H1 (cell line): ENCODE measurements around the gene NCAM1. TPM values are rescaled to one million over a fixed set of nuclear protein-coding genes. Genes with fewer than 3 reads are reported as not detected.

ENCODE experiments used
- CBX8 ChIP-seq: fragments of 300-800, 300-1000 bp; sonication (generic); IDR thresholded peaks from 2 replicates; pipeline ENCODE4 v1.7.1; 2016; ENCODE audit warnings: low read depth, low read length, borderline replicate concordance
- CEBPB ChIP-seq: IDR thresholded peaks from 2 replicates; pipeline ENCODE4 v1.6.1; 2012; ENCODE audit warnings: low read depth, low read length
- CHD7 ChIP-seq: fragments of 300-600 bp; sonication (generic); IDR thresholded peaks from 2 replicates; pipeline ENCODE4 v1.7.1; 2012; ENCODE audit warnings: low read length, moderate library complexity, mild to moderate bottlenecking, inconsistent platforms; ENCODE audit not compliant: insufficient replicate concordance
- EZH2 ChIP-seq: fragments of 200-600 bp; sonication (generic); IDR thresholded peaks from 2 replicates; pipeline ENCODE4 v1.7.1; 2012; ENCODE audit warnings: low read depth, mild to moderate bottlenecking, moderate library complexity, low read length, inconsistent platforms; ENCODE audit not compliant: severe bottlenecking
- NANOG ChIP-seq: IDR thresholded peaks from 2 replicates; pipeline ENCODE4 v1.6.1; 2011; ENCODE audit warnings: low read length, low read depth, mild to moderate bottlenecking, inconsistent platforms; ENCODE audit not compliant: insufficient read depth, poor library complexity, severe bottlenecking
- NRF1 ChIP-seq: IDR thresholded peaks from 2 replicates; pipeline ENCODE4 v1.6.1; 2011; ENCODE audit warnings: mild to moderate bottlenecking, low read depth, low read length, improper control_type of control experiment
- POLR2AphosphoS5 ChIP-seq: IDR thresholded peaks from 2 replicates; pipeline ENCODE4 v1.6.1; 2011; ENCODE audit warnings: low read depth, low read length
- RFX5 ChIP-seq: IDR thresholded peaks from 2 replicates; pipeline ENCODE4 v1.6.1; 2011; ENCODE audit warnings: low read depth, low read length, improper control_type of control experiment, borderline replicate concordance
- RXRA ChIP-seq: IDR thresholded peaks from 2 replicates; pipeline ENCODE4 v1.6.1; 2011; ENCODE audit warnings: low read depth, mild to moderate bottlenecking, low read length, moderate library complexity; ENCODE audit not compliant: insufficient read depth
- SP1 ChIP-seq: IDR thresholded peaks from 2 replicates; pipeline ENCODE4 v1.6.1; 2011; ENCODE audit warnings: low read depth, low read length
- polyA plus RNA-seq, 7 experiments: library from polyadenylated mRNA; depleted of rRNA in 3 of 7; stranded (reverse) in 5 of 7; unstranded in 2 of 7; fragments of >200 nt in 5 of 7; fragments of 200-250 nt in 2 of 7; gene quantifications; 1 replicate in 5 of 7; 2 replicates in 1 of 7; 4 replicates in 1 of 7; pipeline versions ENCODE4 v1.2.1 to v1.2.3, GENCODE V29; 2011 to 2013; ENCODE audit warnings: missing spikeins in 2 of 7, mixed read lengths in 2 of 7
- total RNA-seq: library from RNA; stranded (reverse); fragmentation: NEBNext Ultra II Directional; extraction: Animal tissue kit (Norgen Biotek cat#: 25700); gene quantifications from 2 replicates; pipeline ENCODE4 v1.2.1, GENCODE V29; 2021

Gene NCAM1
- total and polyA plus RNA-seq, 2 of the 8 experiments (the other 6 are each of a cell fraction or from before 2014, with no cell fraction given) = 3.1 to 4.3 TPM

DNA sequence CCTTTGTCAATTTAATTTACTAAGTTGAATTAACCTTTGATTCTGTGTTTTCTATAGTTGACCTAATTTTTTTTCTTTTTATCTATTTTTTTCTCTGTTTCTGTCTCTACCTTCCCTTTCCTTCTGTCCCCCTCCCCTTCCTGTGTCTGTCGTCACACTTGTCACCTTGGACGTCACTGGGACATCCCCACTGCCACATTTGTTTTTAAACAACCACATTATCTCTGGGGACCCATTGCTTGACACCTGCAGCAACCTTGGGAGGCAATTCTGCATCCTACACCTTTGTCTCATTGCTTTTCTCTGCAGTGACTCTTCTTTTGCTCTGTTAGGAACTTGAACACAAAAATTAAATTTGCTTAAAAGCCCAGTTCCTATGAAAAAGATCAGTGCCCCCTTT lies 301.4 kb downstream of the NCAM1 start (continued):
- TF ChIP-seq CHD7 = no peak
- no peak for TF ChIP-seq RXRA
- no peak for TF ChIP-seq NANOG
- no peak for TF ChIP-seq CBX8
- TF ChIP-seq SP1 = no peak
- TF ChIP-seq CEBPB = no peak
- no peak for TF ChIP-seq EZH2
- no peak for TF ChIP-seq NRF1
- TF ChIP-seq RFX5 = no peak
- TF ChIP-seq POLR2AphosphoS5 = no peak
